NCI-H69 (cell line): ENCODE results near the gene MYZAP.

Source experiments
- DNase-seq: peaks from one replicate; lab custom pipeline; 2025; lab: John Stamatoyannopoulos, UW

MYZAP gene

DNA sequence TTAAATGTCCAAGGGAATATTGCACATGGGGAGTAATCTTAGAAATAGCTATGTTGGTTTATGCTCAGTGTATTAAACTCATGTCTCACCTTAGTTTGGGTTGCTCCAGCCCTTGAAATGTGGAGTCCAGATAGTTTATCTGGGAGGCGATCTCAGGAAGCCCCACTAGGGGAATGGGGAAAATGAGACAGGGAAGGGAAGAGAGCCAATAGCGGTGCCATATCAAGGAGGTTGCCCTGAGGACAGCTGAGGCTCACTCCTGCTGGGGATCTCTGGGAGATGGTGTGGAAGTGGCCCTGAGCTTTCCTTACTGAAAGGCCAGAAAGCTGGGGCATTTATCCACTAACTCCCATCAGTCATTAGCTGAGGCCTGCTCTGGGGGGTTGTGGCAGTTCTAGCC, 71.6 kb downstream of the MYZAP start:
- no peak for DNase-seq

- no peak for DNase-seq
These were observed 73.5 kb downstream of the MYZAP start for GRCh38 chr15:57665194-57665593.

DNA sequence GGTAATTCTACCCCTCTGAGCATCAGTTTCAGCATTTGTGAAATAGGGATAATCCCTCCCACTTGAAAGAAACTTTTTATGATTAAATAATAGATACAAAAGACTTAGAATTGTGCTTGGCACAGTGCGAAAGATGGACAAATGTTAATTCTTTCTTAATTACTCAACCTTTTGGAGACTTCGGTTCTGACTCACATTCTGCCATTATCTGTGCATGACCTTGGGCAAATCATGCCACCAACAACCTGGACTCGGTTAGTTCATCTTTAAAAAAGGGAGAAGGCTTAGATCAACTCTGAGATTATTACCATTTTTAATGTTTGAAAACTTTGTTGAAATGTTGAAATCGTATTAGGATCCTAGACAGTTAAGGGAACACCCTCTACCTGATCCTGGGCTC, 74.2 kb downstream of the MYZAP start:
- DNase-seq = no peak

DNA sequence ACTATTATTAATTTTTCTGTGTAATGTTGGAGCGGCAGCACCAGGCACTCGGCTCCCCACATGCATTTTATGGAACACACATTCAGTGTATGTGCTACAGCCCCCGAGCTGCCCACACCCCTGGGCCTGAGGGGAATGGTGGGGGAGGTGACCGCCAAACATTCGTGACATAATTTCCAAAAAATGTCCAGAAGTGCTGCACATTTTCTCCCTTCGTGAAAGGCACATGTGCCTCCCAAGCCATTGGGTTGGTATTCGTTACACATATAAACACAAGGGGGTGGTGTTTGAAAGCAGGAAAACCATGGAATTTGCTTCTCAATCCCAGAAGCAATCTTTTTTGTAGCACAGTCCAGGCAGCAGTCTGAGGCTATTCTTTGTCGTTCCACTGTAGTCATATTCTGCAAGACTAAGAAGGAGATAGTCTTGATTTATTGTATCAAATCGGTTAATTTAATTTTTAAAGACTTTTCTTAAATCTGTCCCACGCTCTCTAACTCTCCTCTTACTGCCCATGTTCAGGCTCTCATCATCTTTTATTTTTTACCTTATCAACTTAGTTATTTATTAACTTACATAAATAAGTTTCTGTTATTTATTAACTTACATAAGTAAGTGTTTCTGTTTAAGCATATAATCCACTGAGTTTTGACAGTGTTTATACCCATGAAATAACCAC, 75.6 kb downstream of the MYZAP start:
- DNase-seq = peak; percentile 45

DNA sequence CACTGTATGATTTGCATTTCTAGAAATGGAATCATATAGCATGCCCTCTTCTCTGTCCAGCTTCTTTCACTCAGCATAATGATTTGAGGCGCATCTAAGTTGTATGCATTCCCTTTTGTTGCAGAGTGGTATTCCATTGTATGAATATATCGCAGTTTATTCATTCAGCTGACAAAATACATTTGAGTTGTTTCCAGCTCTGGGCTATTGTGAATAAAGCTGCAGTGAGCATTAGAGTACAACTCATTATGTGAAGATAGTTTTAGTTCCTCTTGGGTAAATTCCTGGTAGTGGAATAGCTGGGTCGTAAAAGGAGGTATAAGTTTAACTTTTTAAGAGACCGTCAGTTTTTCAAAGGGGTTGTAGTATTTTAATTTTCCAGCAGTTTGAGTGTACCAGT, 76.3 kb downstream of the MYZAP start:
- no peak for DNase-seq

GRCh38 chr15:57671636-57672035, 79.9 kb downstream of the MYZAP start:
- DNase-seq = no peak

DNA sequence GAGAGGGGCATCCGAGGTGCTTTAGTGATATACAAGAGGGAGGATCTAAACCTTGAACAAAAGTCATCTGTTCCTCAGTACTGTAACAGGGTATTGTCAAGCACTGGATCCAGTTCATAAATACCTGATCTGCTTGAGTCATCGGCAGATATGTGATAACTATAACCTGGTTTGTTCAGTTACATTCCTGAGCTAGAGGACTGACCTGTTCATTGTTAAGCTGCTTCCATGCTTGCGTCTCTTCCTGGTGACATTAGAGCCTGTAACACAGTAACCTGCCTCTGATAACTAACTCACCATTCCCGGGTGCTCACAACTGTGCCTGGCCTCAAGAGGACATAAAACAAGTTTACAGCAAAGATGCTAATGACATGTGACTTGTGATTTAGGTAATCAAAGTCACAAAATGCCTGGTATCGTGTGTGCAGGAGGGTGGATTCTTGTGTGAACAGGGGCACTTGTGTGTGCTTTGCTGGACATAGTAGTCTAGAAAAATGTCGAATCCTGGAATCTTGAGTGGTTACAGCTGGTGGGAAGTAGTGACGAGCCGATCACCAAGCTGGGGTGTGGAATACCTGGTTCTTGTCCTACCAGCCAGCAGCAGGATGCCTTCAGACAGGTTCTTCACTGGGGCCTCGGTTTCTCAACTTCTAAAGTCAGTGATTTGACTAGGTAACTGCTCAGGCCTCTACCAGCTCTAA, 83.9 kb downstream of the MYZAP start:
- DNase-seq = no peak

DNA sequence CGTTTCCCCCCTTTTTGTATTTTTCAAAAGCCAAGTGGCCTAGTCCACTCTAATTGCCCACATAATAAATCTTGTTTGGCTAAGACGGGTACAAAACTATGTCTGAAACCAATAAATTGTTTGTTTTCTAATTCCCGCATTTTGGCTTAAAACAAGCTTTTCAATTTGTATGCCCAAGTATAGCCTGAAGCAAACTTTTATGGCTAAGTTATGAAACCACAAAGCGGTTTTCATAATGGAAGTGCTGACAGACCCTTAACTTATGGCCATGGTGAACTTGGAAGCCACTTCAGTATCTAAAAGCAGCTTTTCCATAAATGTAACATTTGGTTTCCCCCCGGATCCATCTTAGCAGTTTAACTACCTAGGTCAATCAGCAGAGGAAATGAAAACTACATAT, 84.9 kb downstream of the MYZAP start:
- DNase-seq = no peak

DNA sequence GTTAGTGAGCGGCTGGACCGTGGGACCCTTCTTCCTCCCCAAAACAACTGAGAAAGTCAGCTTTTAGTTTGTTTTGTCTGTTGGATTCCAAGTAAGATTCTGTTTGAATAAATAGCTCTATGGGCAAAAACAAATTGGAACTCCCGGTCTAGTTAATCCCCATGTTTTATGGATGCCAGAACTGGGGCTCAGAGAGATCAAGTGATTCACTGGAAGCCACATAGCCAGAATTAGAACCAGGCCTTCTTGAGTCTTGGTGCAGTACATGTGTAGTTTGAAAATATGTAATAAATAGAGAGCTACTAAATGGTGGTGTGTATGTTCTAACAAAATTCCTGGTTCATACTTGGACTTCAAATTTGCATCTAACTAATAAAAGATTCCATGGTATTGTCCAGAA, 85.5 kb downstream of the MYZAP start:
- no peak for DNase-seq

DNA sequence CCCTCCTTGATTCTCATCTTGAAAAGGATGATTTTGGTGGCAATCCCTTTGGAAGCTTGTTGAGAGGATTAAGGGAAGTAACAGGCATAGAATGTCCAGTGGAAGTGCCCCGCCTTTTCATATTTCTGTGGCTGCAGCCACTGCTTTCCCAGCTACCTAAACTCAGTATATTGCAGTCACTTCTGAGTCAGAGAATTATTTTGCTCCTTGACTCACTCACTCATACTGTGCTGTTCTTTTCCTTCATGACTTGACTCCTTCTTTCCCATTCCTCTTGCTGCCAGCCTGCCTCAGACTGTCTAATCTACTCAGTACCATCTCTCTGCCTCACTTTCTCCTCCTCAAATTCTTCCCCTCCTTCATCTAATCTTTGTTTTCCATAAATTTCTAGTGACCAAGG, 88.3 kb downstream of the MYZAP start:
- no peak for DNase-seq

DNA sequence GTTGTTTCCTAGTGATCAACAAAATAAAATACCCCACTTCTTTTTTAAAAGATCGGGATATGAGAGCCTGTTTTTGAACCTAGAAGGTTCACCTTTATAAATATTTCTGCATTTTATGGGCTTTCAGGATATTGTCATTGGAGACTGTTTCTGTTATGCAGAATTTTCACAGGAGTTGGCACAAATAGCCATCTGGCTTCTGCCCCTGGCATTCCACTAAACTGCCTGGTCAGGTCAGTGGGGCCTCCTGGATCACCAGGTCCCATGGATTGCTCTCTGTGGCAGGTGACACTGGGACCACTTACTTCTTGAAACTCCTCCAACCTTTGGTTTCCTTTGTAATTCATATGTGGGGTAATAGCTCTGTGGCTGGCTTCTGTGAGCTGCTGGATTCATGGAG, 89.3 kb downstream of the MYZAP start:
- DNase-seq = no peak

DNA sequence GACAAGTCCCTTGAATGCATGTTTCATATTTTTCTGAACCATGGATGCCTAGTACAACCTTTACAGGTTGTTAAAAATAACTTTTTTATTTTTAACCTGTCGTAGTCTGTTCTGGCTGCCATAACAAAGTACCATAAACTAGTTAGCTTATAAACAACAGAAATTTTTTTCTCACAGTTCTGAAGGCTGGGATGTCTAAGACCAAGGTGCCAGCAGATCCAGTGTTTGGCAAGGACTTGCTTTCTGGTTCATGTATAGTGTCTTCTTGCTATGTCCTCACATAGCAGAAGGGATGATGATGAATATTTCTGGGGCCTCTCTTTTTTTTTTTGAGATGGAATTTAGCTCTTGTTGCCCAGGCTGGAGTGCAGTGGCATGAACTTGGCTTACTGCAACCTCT, 91.8 kb downstream of the MYZAP start:
- DNase-seq = no peak

DNA sequence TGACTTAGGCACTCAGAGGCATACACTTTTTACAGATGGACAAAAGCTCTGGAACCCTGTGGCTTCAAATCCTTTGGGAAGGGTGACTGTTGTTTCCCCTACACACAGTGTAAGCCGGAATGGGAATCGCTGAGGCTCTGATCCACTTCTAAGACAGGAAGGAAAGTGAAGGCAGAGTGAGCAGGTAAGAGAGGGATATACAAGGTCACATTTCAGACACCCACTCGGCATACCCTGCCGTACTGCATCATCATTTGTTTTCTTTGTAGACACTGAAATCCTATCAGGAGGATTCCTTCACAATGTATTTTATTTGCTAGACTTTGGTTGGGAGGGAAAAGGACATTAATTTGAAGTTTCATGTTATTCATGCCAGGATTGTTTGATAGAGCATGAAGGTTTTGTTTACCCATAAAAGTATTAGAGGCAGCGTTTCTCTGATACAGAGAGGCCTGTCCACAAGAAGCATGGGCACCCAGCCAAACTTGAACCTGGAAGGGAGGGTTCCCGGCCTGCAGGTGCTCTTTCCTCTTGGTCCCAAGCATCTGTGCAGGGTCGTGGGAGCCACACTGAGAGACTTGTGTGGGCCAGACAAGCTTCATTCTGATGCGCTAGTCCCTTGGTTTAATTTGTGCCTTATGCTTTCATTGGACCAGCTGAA, 92.9 kb downstream of the MYZAP start:
- peak; percentile 67 for DNase-seq

- no peak for DNase-seq
These were observed 93.8 kb downstream of the MYZAP start for GRCh38 chr15:57685306-57686095.

DNA sequence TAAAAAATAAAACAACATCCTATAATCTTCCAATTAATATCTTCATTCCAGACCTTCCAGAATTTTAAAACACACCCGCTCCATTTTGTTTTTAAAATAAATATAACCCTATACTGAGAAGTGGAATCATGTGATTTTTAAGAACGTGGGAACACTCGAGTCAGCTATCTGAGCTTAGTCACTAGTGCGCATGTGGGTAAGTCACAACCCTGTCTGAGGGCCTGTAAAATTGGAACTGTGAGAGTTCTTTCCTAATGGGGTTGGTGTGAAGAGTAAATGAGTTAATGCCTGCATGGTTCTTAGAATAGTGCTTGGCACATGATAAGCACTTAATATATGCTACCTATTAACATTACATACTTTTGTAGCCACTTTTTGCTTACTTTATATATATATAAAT, 95.0 kb downstream of the MYZAP start:
- no peak for DNase-seq

GRCh38 chr15:57690341-57690966, 98.8 kb downstream of the MYZAP start:
- no peak for DNase-seq

- DNase-seq = no peak
These were observed 99.4 kb downstream of the MYZAP start for GRCh38 chr15:57691082-57691481.

DNA sequence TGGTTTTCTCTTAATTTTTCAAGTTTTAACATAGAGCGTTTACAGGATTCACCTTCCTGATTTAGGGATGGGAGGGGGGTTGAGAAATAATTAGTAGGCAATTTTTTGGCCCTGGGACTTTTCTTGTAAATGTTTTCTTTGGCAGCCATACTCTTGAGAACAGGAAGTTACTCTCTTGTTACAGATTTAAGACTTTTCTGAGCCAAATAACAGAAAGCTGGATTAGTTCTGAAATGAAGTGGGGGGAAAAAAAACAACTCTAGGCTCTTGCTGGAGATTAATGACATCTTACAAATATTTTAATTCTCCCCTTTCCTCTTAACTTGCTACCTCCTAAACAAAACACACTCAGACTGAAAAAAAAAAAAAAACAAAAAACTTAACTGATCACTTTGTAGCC, 101.0 kb downstream of the MYZAP start:
- DNase-seq = no peak

- DNase-seq = no peak
These were observed 102.6 kb downstream of the MYZAP start for GRCh38 chr15:57694279-57694678.

- DNase-seq = peak; percentile 81
These were observed 104.4 kb downstream of the MYZAP start for GRCh38 chr15:57696146-57696545.

- DNase-seq = no peak
These were observed 105.9 kb downstream of the MYZAP start for GRCh38 chr15:57697588-57697987.

DNA sequence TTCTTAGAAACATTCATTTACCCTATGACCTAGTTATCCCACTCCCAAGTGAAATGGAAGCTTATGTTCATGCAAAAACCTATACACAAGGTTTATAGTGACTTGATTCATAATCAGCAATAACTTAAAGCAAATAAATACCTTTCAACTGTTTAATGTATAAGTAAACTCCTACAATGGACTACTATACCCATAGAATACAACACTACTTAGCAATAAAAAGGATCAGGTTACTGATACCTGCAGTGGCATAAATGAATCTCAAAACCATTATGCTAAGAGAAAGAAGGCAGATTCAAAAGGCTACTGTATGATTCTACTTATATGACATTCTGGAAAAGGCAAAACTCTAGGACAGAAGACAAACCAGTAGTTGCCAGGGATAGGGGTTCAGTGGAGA, 106.5 kb downstream of the MYZAP start:
- DNase-seq = peak; percentile 8
